MM.1S (cell line): ENCODE results near the gene YPEL4.

ENCODE experiments used
- CTCF ChIP-seq: fragments of 300-600 bp; sonication (generic); IDR thresholded peaks from 2 replicates; pipeline ENCODE4 v1.5.1; 2016; ENCODE audit warnings: antibody characterized with exemption, low read length, mixed read lengths
- EZH2 ChIP-seq: fragments of 300-600 bp; sonication (generic); optimal IDR thresholded peaks from 2 replicates; pipeline ENCODE3; 2017; ENCODE audit warnings: low read depth, mild to moderate bottlenecking, antibody characterized with exemption, low read length, mixed read lengths
- EZH2phosphoT487 ChIP-seq: fragments of 300-600 bp; sonication (generic); IDR thresholded peaks from 2 replicates; pipeline ENCODE4 v1.6.1; 2018; ENCODE audit warnings: antibody characterized with exemption, low read length

GRCh38 chr11:57596266-57596885, 53.3 kb downstream of the YPEL4 start:
- TF ChIP-seq CTCF (no peak), EZH2 (no peak), EZH2phosphoT487 (no peak)
